Right lobe of liver (tissue), 6 donors: ENCODE measurements around the gene CCDC86. TPM values are rescaled to one million over a fixed set of nuclear protein-coding genes. Genes with fewer than 3 reads are reported as not detected.

Experiments
- ATAC-seq, 4 donors: fragments of 200-7000 bp; cut with Tn5 transposase; one replicate each; pipeline ENCODE4 v1.9.1; 2020; ENCODE audit warnings: mild to moderate bottlenecking in 4 of 4, moderate library complexity in 4 of 4
- DNase-seq, 3 donors: peaks; one replicate each; pipeline ENCODE4 v3.0.0-alpha.2; 2020
- H3K27ac ChIP-seq, 3 donors: fragments of 200-600 bp; one replicate each; pipeline ENCODE4 v1.8.0; 2022
- H3K27me3 ChIP-seq, 2 donors: fragments of 200-600 bp; one replicate each; pipeline ENCODE4 v1.8.0; 2022
- H3K36me3 ChIP-seq, 4 donors: fragments of 200-600 bp; sonication (generic) in 1 of 4; one replicate each; pipeline versions ENCODE4 v1.5.1 to v1.8.0; 2017 to 2022; ENCODE audit warnings: control low read depth in 1 of 4
- H3K4me1 ChIP-seq, 4 donors: fragments of 200-600 bp; sonication (generic) in 1 of 4; one replicate each; pipeline versions ENCODE4 v1.5.1 to v1.8.0; 2017 to 2022; ENCODE audit warnings: control low read depth in 1 of 4
- H3K4me3 ChIP-seq, 3 donors: fragments of 200-600 bp; one replicate each; pipeline ENCODE4 v1.8.0; 2022
- H3K9me3 ChIP-seq, 4 donors: fragments of 200-600 bp; sonication (generic) in 1 of 4; one replicate each; pipeline versions ENCODE4 v1.5.1 to v1.8.0; 2017 to 2022; ENCODE audit warnings: control low read depth in 1 of 4
- POLR2A ChIP-seq: fragments of 450-650 bp; IDR thresholded peaks from one replicate; pipeline ENCODE4 v1.6.1; 2017; ENCODE audit warnings: antibody characterized with exemption, mild to moderate bottlenecking
- WGBS: methylation state at CpG from one replicate; pipeline ENCODE4 v1.1.6; 2018; ENCODE audit warnings: low coverage, low lambda C conversion rate; ENCODE audit not compliant: insufficient coverage; ENCODE audit errors: missing lambda C conversion rate; 5-methylcytosine and 5-hydroxymethylcytosine counted together
- intact Hi-C, 2 donors: fragments of 100-400 bp; cut with DNase I; formaldehyde crosslinking; loops; one replicate each; pipeline versions ENCODE4 v1.11.2 to v1.14.1; 2022
- total RNA-seq, 6 experiments: library from RNA; depleted of rRNA in 2 of 6; stranded (reverse); fragments of >200 nt in 2 of 6; fragmentation: NEBNext Ultra II Directional in 3 of 6; extraction: Animal tissue kit (Norgen Biotek cat#: 25700) in 3 of 6; gene quantifications; one replicate each; pipeline versions ENCODE4 v1.1.0 to v1.2.4, GENCODE V29; 2016 to 2023
- TF ChIP-seq, protein P1 (sequence below), 4 donors: fragments of 200-600 bp in 3 of 4; fragments of 450-650 bp in 1 of 4; IDR thresholded peaks; one replicate each; pipeline versions ENCODE4 v1.5.1 to v1.8.0; 2016 to 2022; ENCODE audit warnings: antibody characterized with exemption in 4 of 4, mild to moderate bottlenecking in 2 of 4
- donor health status: DM: no; HTN: yes; CAD: no.
- donor health status: DM: no; HTN: no; CAD: no.
- donor health status: DM: no; HTN: no; CAD: no.
- donor health status: DM: no; HTN: yes; CAD: no.
- donor health status: DM: no; HTN: yes; CAD: no.

The CCDC86 gene
- total RNA-seq, 6 experiments from 2014 or later = 4.9 to 17.8 (median 8.6) TPM

DNA sequence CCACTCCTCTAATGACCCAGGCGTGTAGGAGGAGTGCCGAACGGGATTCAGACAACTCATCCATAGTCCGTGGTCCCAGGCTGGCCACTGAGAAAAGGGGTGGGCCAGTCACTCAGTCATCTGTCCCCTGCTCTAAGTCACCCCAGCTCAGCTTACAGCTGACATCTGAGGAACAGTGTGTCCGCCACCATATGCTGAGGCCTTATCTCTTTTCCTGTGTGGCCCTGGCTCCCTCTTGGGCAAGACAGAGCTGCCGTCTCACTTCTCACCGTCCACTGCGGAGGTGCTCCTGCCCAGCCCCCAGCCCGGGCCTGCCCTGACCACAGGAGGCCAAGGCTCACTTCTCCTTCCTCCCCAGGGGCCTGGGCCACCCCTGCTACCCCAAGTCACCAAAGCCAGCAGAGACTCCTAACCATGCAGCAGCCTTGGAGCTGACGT is 6.8 kb downstream of the CCDC86 start:
- Histone ChIP-seq H3K4me3 (no peak overlapping the region), H3K27me3 (no peaks in the 10 kb centered on the region), H3K9me3 (no peaks in the 10 kb centered on the region), H3K27ac (no peak overlapping the region), H3K36me3 (peaks cover 0 to 3% (median 0%) of the 10 kb centered on the region in 4 donors), H3K4me1 (peaks cover 0 to 7% (median 2%) of the 10 kb centered on the region in 4 donors)
- intact Hi-C loops = loop anchor here in 1 of 2 donors (5.0 kb wide), 1 partner anchor 54 kb away; no protein-coding TSS in a partner anchor
- no peak for ATAC-seq
- TF ChIP-seq, protein P1, sequence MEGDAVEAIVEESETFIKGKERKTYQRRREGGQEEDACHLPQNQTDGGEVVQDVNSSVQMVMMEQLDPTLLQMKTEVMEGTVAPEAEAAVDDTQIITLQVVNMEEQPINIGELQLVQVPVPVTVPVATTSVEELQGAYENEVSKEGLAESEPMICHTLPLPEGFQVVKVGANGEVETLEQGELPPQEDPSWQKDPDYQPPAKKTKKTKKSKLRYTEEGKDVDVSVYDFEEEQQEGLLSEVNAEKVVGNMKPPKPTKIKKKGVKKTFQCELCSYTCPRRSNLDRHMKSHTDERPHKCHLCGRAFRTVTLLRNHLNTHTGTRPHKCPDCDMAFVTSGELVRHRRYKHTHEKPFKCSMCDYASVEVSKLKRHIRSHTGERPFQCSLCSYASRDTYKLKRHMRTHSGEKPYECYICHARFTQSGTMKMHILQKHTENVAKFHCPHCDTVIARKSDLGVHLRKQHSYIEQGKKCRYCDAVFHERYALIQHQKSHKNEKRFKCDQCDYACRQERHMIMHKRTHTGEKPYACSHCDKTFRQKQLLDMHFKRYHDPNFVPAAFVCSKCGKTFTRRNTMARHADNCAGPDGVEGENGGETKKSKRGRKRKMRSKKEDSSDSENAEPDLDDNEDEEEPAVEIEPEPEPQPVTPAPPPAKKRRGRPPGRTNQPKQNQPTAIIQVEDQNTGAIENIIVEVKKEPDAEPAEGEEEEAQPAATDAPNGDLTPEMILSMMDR (IDR thresholded peaks at IDR 0.05) = no peak
- 82% methylated on average over 2 of the region's 10 CpGs for WGBS
- DNase-seq = no peak

DNA sequence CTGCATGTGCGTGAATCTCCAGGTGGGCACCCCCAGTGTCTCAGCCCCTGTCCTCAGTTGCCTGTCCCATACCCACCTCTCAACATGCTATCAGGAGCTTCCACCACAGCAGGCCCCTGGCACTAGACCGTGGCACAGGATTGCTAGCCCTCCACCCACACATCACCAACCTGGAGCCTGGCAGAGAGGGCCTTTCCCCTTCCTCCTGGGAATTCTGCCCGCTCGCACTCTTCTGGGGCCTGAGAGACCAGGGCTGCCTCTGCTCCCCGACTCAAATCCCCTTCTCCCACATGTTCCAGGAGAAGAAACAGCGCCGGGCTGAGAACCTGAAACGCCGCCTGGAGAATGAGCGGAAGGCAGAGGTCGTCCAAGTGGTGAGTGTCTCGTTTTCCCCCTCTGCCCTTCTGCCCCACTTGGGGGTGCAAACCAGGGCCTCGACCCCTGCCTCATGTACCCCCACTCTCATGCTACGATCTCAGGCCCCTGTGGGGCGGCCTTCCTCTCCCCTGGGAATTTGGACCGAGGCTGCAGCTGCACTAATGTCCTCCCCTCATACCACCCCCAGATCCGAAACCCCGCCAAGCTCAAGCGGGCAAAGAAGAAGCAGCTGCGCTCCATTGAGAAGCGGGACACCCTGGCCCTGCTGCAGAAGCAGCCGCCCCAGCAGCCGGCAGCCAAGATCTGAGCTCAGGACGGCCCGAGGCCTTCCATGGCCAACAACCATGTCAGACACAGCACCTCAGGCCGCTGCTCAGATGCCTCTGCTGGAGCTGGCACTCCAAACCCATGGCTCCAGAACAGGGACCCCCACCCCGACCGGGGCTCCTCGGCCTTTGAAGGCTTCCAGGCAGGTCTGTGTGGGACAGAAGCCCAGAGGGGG is 8.0 kb downstream of the CCDC86 start:
- 96% methylated on average over 4 of the region's 29 CpGs for whole genome bisulfite sequencing
- Histone ChIP-seq H3K4me1 (peaks cover 0 to 5% (median 0%) of the 10 kb centered on the region in 4 donors), H3K4me3 (no peak overlapping the region), H3K36me3 (peaks cover 0 to 3% (median 0%) of the 10 kb centered on the region in 4 donors), H3K9me3 (no peaks in the 10 kb centered on the region), H3K27ac (no peak overlapping the region), H3K27me3 (no peaks in the 10 kb centered on the region)
- intact Hi-C loops = loop anchor here in 1 of 2 donors (5.0 kb wide), 1 partner anchor 52 kb away; no protein-coding TSS in a partner anchor
- DNase-seq (no peak), ATAC-seq (no peak)
- TF ChIP-seq POLR2A = no peak
- TF ChIP-seq, protein P1 (IDR thresholded peaks at IDR 0.05) = no peak

DNA sequence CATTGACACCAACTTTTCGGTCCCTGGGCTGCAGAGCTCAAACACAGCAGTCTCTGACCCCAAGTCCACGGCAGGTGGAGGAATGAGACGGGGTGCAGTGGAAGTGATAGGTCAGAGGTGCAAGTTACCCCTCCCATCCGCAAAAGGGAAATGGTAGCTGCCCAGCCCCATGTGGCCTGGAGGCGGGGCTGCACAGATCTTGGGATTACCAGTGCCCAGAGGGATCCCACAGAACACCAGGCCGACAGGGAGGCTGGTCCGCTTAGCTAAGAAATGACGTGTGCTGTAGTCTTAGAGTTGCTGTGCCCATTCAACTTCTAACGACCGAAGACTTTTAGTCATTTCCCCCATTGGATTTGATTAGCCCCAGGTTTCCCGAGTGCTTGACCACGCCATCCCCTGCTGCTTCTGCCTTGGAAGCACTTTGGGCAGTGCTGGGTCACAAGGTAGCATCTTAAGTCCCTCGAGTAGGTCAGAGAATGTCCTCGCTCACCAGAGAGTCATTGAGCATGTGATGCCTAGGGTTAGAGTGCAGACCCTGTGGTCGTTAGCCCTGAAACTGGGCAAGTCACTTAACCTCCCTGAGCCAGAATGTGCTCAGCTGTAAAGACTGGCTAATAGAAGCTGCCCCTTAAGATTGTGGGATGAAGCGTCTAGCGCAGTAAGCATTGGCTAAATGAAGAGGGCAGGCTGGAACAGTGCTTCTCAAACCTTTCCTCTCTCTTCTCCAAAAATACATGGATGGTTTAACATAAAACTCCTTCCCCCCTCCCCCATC is 9.6 kb downstream of the CCDC86 start:
- Histone ChIP-seq H3K36me3 (peaks cover 0 to 3% (median 0%) of the 10 kb centered on the region in 4 donors), H3K9me3 (no peaks in the 10 kb centered on the region), H3K27ac (peak overlapping the region in 2 of 3 donors; percentile 77 to 83), H3K27me3 (no peaks in the 10 kb centered on the region), H3K4me1 (peaks cover 0 to 5% (median 0%) of the 10 kb centered on the region in 4 donors), H3K4me3 (peak overlapping the region in 2 of 3 donors; percentile 51 to 61)
- WGBS = 86% methylated on average over 5 of the region's 17 CpGs
- TF ChIP-seq, protein P1 (IDR thresholded peaks at IDR 0.05) = no peak
- no peak for TF ChIP-seq POLR2A
- no peak for DNase-seq
- ATAC-seq = no peak
- intact Hi-C loops = no loop called here

DNA sequence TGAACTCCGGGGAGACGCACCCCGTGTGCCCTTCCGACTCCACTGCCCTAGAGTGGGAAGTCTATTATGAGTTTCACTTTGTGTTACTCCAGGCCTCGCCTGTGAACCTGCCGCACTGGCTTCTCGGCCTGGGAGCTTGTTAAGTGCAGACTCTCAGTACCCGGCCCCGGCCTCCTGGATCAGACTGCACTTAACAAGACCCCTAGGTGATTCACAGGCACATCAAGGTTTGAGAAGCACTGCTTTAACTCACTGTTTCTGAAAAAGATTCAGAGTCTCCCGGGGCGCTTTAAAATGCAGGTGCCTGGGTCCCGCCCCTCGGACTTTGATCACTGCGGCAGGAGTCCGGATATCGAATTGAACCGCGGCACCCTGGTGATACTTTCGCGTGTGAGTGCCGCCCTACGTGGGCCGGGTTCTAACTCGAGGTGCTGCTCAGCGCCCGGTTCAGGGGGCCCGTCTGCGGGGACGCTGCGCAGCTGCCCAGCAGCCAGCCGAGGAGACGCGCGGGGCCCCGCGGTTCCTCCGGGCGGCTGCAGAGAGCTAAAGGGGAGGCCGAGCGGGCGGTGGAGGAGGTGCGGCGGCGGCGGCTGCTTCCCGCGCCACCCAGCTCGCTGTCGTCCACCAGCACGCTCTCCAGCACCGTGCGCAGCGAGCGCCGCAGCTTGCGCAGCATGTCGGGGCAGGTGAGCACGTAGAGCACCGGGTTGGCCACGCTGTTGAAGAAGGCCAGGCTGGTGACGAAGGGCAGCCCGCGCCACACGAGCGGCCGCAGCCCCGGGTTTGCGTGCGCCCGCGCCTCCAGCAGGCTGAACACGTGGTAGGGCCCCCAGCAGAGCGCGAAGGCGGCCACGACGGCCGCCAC is 10.4 kb downstream of the CCDC86 start:
- Histone ChIP-seq H3K4me1 (peaks cover 0 to 5% (median 0%) of the 10 kb centered on the region in 4 donors), H3K27me3 (no peaks in the 10 kb centered on the region), H3K27ac (peak overlapping the region in 2 of 3 donors; percentile 77 to 83), H3K4me3 (peak overlapping the region; percentile 26 to 61 (median 51)), H3K9me3 (no peaks in the 10 kb centered on the region), H3K36me3 (peaks cover 0 to 3% (median 0%) of the 10 kb centered on the region in 4 donors)
- WGBS = 41% methylated on average over 20 of the region's 78 CpGs
- intact Hi-C loops = no loop called here
- ATAC-seq = peak; percentile 85 to 93 (median 92)
- TF ChIP-seq, protein P1 (IDR thresholded peaks at IDR 0.05) = no peak
- peak; percentile 59 for TF ChIP-seq POLR2A
- peak; percentile 74 to 88 (median 86) for DNase-seq
